ENCODE measurements around the gene VPS13D.
"Not testable (repeated sequence)": the region's sequence is repeated elsewhere in the genome, so short reads cannot be mapped to it uniquely, and the experiment has no call there.

VPS13D gene

GRCh38 chr1:12515234-12515633 is 285.4 kb downstream of the VPS13D start:
- DNase-seq (ENCODE audit: low spot score) = no peak

- DNase-seq (ENCODE audit: low spot score) = no peak
Measured at GRCh38 chr1:12516741-12517140, 286.9 kb downstream of the VPS13D start.

- peak; percentile 80 for DNase-seq (ENCODE audit: low spot score)
Measured at GRCh38 chr1:12518931-12519692, 289.3 kb downstream of the VPS13D start.

- no peak for DNase-seq (ENCODE audit: low spot score)
Measured at GRCh38 chr1:12519693-12520364, 290.0 kb downstream of the VPS13D start.

- DNase-seq (ENCODE audit: low spot score) = peak; percentile 36
Measured at GRCh38 chr1:12521096-12521495, 291.3 kb downstream of the VPS13D start.

- DNase-seq (ENCODE audit: low spot score) = not testable (repeated sequence)
Measured at GRCh38 chr1:12522780-12523179, 292.9 kb downstream of the VPS13D start.

- no peak for DNase-seq (ENCODE audit: low spot score)
Measured at GRCh38 chr1:12524266-12524665, 294.4 kb downstream of the VPS13D start.

GRCh38 chr1:12525311-12526181 is 295.7 kb downstream of the VPS13D start:
- DNase-seq (ENCODE audit: low spot score) = peak; percentile 52

GRCh38 chr1:12527564-12527963 is 297.7 kb downstream of the VPS13D start:
- DNase-seq (ENCODE audit: low spot score) = no peak

- DNase-seq (ENCODE audit: low spot score) = peak; percentile 73
Measured at GRCh38 chr1:12528021-12528852, 298.4 kb downstream of the VPS13D start.

- no peak for DNase-seq (ENCODE audit: low spot score)
Measured at GRCh38 chr1:12529640-12530174, 299.9 kb downstream of the VPS13D start.

- no peak for DNase-seq (ENCODE audit: low spot score)
Measured at GRCh38 chr1:12530462-12531178, 300.8 kb downstream of the VPS13D start.

- no peak for DNase-seq (ENCODE audit: low spot score)
Measured at GRCh38 chr1:12531179-12531499, 301.3 kb downstream of the VPS13D start.

GRCh38 chr1:12532405-12533315 is 302.8 kb downstream of the VPS13D start:
- no peak for DNase-seq (ENCODE audit: low spot score)

GRCh38 chr1:12536023-12536639 is 306.3 kb downstream of the VPS13D start:
- no peak for DNase-seq (ENCODE audit: low spot score)

- DNase-seq (ENCODE audit: low spot score) = no peak
Measured at GRCh38 chr1:12537294-12537693, 307.5 kb downstream of the VPS13D start.

- no peak for DNase-seq (ENCODE audit: low spot score)
Measured at GRCh38 chr1:12537906-12538461, 308.2 kb downstream of the VPS13D start.

- DNase-seq (ENCODE audit: low spot score) = not testable (repeated sequence)
Measured at GRCh38 chr1:12538536-12538935, 308.7 kb downstream of the VPS13D start.

- DNase-seq (ENCODE audit: low spot score) = no peak
Measured at GRCh38 chr1:12539320-12539704, 309.5 kb downstream of the VPS13D start.

Measured in AG20443 (cell line).